ENCODE data around the gene SPATA18. TPM values are rescaled to one million over a fixed set of nuclear protein-coding genes. Genes with fewer than 3 reads are reported as not detected.

The SPATA18 gene
- total RNA-seq, 1 donor from 2014 or later, result 0.32 TPM

DNA sequence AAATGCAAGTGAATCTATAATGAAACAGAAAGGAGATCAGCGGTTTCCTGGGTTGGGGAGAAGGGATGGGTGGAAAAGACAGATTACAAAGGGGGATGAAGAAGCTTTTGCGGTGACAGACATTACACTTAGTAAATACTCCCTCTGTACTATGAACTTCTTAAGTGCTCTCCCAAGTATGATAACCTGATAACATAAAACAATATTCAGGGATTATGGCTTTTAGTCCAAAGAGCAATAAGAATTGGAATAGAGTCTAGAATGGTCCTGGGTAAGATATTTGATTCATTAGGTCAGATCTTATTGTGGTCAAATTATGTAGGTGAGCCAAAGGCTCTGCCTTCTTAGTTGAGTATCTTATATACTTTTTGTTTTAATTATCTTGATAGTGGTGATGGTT, 40.1 kb upstream of the SPATA18 start:
- no peak for DNase-seq (ENCODE audit: low spot score in 2 of 2)
- Histone ChIP-seq H3K4me3 (no peak overlapping the region), H3K27ac (no peak overlapping the region), H3K9me3 (no peaks in the 10 kb centered on the region), H3K36me3 (peaks cover 7 to 8% of the 10 kb centered on the region in 2 donors), H3K4me1 (no peaks in the 10 kb centered on the region), H3K27me3 (no peaks in the 10 kb centered on the region)
- intact Hi-C loops (cut with DNase I), result no loop called here
- TF ChIP-seq, protein P1, sequence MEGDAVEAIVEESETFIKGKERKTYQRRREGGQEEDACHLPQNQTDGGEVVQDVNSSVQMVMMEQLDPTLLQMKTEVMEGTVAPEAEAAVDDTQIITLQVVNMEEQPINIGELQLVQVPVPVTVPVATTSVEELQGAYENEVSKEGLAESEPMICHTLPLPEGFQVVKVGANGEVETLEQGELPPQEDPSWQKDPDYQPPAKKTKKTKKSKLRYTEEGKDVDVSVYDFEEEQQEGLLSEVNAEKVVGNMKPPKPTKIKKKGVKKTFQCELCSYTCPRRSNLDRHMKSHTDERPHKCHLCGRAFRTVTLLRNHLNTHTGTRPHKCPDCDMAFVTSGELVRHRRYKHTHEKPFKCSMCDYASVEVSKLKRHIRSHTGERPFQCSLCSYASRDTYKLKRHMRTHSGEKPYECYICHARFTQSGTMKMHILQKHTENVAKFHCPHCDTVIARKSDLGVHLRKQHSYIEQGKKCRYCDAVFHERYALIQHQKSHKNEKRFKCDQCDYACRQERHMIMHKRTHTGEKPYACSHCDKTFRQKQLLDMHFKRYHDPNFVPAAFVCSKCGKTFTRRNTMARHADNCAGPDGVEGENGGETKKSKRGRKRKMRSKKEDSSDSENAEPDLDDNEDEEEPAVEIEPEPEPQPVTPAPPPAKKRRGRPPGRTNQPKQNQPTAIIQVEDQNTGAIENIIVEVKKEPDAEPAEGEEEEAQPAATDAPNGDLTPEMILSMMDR (IDR thresholded peaks at IDR 0.05), result no peak

GRCh38 chr4:52012651-52013050, 38.5 kb upstream of the SPATA18 start:
- H3K27ac ChIP-seq, result no peak overlapping the region
- TF ChIP-seq, protein P1 (IDR thresholded peaks at IDR 0.05), result no peak
- H3K4me3 ChIP-seq, result no peak overlapping the region
- H3K36me3 ChIP-seq, result peaks cover 7 to 8% of the 10 kb centered on the region in 2 donors
- DNase-seq (ENCODE audit: low spot score in 2 of 2), result no peak
- no peaks in the 10 kb centered on the region for H3K9me3 ChIP-seq
- no peaks in the 10 kb centered on the region for H3K4me1 ChIP-seq
- no peaks in the 10 kb centered on the region for H3K27me3 ChIP-seq
- intact Hi-C loops (cut with DNase I), result no loop called here

- TF ChIP-seq, protein P1 (IDR thresholded peaks at IDR 0.05), result no peak
- no peaks in the 10 kb centered on the region for H3K4me1 ChIP-seq
- peaks cover 7 to 8% of the 10 kb centered on the region in 2 donors for H3K36me3 ChIP-seq
- no peaks in the 10 kb centered on the region for H3K27me3 ChIP-seq
- H3K27ac ChIP-seq, result no peak overlapping the region
- DNase-seq (ENCODE audit: low spot score in 2 of 2), result no peak
- no peak overlapping the region for H3K4me3 ChIP-seq
- H3K9me3 ChIP-seq, result no peaks in the 10 kb centered on the region
- intact Hi-C loops (cut with DNase I), result no loop called here
Measured at GRCh38 chr4:52014903-52015302, 36.2 kb upstream of the SPATA18 start.

DNA sequence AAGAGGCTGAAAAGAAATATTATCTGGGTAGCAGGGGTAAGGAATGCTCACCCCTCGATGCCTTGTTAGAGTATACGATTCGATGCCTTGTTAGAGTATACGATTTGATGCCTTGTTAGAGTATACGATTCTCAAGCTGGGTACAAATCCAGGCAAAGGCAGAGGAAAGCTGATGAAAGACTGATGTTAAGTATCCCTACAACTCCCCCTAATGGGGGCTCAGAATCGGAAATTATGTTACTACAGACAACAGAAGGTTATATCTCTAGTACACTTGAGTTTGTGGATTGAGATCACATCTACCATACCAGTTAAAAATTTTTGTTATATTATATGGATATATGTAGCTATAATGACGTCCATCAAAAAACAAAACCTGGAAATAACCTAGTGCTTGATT, 35.7 kb upstream of the SPATA18 start:
- H3K27me3 ChIP-seq, result no peaks in the 10 kb centered on the region
- intact Hi-C loops (cut with DNase I), result no loop called here
- TF ChIP-seq, protein P1 (IDR thresholded peaks at IDR 0.05), result peak in 1 of 3 experiments; percentile 7
- no peak for DNase-seq (ENCODE audit: low spot score in 2 of 2)
- H3K4me1 ChIP-seq, result no peaks in the 10 kb centered on the region
- H3K4me3 ChIP-seq, result no peak overlapping the region
- H3K27ac ChIP-seq, result no peak overlapping the region
- no peaks in the 10 kb centered on the region for H3K9me3 ChIP-seq
- H3K36me3 ChIP-seq, result peaks cover 7 to 8% of the 10 kb centered on the region in 2 donors

DNA sequence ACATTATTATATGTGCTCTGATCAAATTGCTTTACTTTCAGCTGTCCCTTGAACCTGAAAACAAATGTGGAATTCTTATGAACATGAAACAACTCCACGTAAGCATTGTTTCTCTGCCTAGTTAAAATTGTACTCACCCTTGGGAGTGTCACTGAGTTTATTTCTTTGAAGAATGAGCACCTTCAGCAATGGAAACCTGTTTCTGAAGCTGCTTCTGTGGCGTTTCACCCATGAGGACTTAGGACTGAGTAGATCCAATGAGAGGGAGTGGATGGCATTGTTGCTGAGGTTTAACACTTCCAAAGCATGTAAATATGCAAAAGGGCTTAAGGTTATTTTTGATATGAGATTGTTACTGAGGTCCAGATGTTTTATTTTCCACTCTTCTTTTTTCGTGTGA, 34.1 kb upstream of the SPATA18 start:
- no peak for DNase-seq (ENCODE audit: low spot score in 2 of 2)
- no peak overlapping the region for H3K4me3 ChIP-seq
- H3K9me3 ChIP-seq, result no peaks in the 10 kb centered on the region
- intact Hi-C loops (cut with DNase I), result no loop called here
- no peaks in the 10 kb centered on the region for H3K27me3 ChIP-seq
- peaks cover 14 to 16% of the 10 kb centered on the region in 2 donors for H3K36me3 ChIP-seq
- H3K4me1 ChIP-seq, result no peaks in the 10 kb centered on the region
- TF ChIP-seq, protein P1 (IDR thresholded peaks at IDR 0.05), result no peak
- no peak overlapping the region for H3K27ac ChIP-seq

GRCh38 chr4:52017814-52018213, 33.3 kb upstream of the SPATA18 start:
- no peak overlapping the region for H3K4me3 ChIP-seq
- intact Hi-C loops (cut with DNase I), result no loop called here
- DNase-seq (ENCODE audit: low spot score in 2 of 2), result no peak

More at GRCh38 chr4:52017814-52018213, 33.3 kb upstream of the SPATA18 start:
- H3K4me1 ChIP-seq, result no peaks in the 10 kb centered on the region
- TF ChIP-seq, protein P1 (IDR thresholded peaks at IDR 0.05), result no peak
- H3K27ac ChIP-seq, result no peak overlapping the region
- H3K36me3 ChIP-seq, result peaks cover 16 to 19% of the 10 kb centered on the region in 2 donors
- H3K9me3 ChIP-seq, result no peaks in the 10 kb centered on the region
- no peaks in the 10 kb centered on the region for H3K27me3 ChIP-seq

Data from ascending aorta (tissue), 2 donors.